Mucosa of rectum (tissue), 2 donors: ENCODE results near the gene DYNLRB2.

Experiments
- H3K27ac ChIP-seq, 2 donors: one replicate each; pipeline ENCODE4 v1.7.0; 2013; ENCODE audit warnings: inconsistent platforms in 2 of 2, low read depth in 2 of 2, low read length in 2 of 2
- H3K27me3 ChIP-seq, 2 donors: one replicate each; pipeline ENCODE4 v1.7.0; 2013; ENCODE audit warnings: low read length in 2 of 2; ENCODE audit not compliant: control insufficient read depth in 2 of 2, insufficient read depth in 2 of 2
- H3K36me3 ChIP-seq, 2 donors: one replicate each; pipeline ENCODE4 v1.7.0; 2013; ENCODE audit warnings: low read length in 2 of 2; ENCODE audit not compliant: control insufficient read depth in 2 of 2, insufficient read depth in 2 of 2
- H3K4me1 ChIP-seq, 2 donors: one replicate each; pipeline ENCODE4 v1.7.0; 2013; ENCODE audit warnings: low read length in 2 of 2, mild to moderate bottlenecking in 1 of 2; ENCODE audit not compliant: control insufficient read depth in 2 of 2, insufficient read depth in 2 of 2
- H3K4me3 ChIP-seq, 2 donors: one replicate each; pipeline ENCODE4 v1.7.0; 2013; ENCODE audit warnings: low read length in 2 of 2
- H3K9ac ChIP-seq, 2 donors: one replicate each; pipeline ENCODE4 v1.7.0; 2013; ENCODE audit warnings: low read length in 2 of 2, low read depth in 1 of 2, mild to moderate bottlenecking in 1 of 2
- H3K9me3 ChIP-seq, 2 donors: one replicate each; pipeline ENCODE4 v1.7.0; 2013; ENCODE audit warnings: low read length in 2 of 2; ENCODE audit not compliant: control insufficient read depth in 2 of 2
- donor health status: healthy.
- donor health status: Normal muscosa, but diverticular disease.

DYNLRB2 gene

DNA sequence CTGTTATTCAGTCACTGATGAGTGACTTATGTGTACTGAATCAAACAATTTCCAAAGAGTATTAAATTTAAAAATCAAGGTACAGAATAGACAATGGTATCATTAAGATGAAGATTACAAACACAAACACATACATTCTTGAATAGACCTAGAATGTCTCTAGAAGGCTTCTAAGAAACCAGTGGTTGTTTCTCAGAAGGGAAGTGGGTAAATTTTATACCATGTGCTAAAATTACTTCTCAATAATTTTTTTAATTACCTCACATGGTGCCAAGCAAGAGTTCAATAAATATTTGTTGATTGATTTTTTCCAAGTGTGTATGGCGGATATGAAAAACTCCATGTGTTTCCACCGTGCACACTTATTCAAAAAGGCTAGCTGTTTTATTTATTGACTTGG, 6.4 kb downstream of the DYNLRB2 start:
- Histone ChIP-seq H3K27ac (no peak overlapping the region), H3K36me3 (no peaks in the 10 kb centered on the region), H3K9ac (no peak overlapping the region), H3K9me3 (no peaks in the 10 kb centered on the region), H3K4me1 (no peaks in the 10 kb centered on the region), H3K27me3 (no peaks in the 10 kb centered on the region), H3K4me3 (no peak overlapping the region)

DNA sequence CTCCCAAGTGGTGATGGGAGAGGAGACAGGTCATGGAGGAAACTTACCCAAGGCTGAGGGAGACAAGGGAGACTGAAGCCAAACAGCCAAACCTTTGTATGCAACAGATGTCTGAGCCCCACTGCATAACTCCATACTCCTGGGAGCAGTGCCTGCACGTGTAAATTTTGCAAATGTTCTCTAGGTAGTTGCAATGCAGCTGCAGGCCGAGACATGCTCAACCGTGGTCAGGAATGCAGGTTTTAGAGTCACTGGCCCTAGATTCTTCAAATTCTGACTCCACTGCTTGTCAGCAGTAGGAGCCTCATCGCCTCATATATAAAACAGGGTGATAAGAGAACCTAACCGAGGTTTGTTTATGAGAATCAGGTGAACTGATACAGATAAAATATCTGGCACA, 11.5 kb downstream of the DYNLRB2 start:
- H3K36me3 ChIP-seq = no peaks in the 10 kb centered on the region
- H3K4me1 ChIP-seq = peaks cover 0 to 4% of the 10 kb centered on the region in 2 donors
- H3K4me3 ChIP-seq = no peak overlapping the region
- no peak overlapping the region for H3K27ac ChIP-seq
- H3K9ac ChIP-seq = no peak overlapping the region
- H3K9me3 ChIP-seq = no peaks in the 10 kb centered on the region
- H3K27me3 ChIP-seq = peaks cover 0 to 2% of the 10 kb centered on the region in 2 donors

DNA sequence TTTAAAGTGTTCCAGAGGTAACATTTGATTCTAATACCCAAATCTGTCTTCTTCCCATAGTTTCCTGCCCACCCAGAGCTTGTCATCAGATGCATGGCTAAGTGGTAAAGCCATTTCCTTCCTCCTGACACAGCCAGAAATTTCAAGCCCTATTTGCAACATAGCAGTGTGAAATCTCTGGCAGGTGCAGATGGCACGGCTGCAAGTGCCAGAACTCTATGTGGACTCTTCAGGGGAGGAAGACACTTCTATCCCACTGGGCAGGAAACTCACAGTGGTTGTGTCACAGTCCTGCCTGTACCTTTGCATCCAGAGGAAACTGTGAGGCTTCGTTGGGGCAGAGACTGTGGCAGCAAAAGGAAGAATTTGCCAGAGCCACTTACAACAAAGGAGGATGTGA, 13.2 kb downstream of the DYNLRB2 start:
- Histone ChIP-seq H3K36me3 (no peaks in the 10 kb centered on the region), H3K9ac (no peak overlapping the region), H3K27me3 (peaks cover 0 to 2% of the 10 kb centered on the region in 2 donors), H3K9me3 (no peaks in the 10 kb centered on the region), H3K4me1 (peaks cover 0 to 4% of the 10 kb centered on the region in 2 donors), H3K4me3 (no peak overlapping the region), H3K27ac (no peak overlapping the region)

DNA sequence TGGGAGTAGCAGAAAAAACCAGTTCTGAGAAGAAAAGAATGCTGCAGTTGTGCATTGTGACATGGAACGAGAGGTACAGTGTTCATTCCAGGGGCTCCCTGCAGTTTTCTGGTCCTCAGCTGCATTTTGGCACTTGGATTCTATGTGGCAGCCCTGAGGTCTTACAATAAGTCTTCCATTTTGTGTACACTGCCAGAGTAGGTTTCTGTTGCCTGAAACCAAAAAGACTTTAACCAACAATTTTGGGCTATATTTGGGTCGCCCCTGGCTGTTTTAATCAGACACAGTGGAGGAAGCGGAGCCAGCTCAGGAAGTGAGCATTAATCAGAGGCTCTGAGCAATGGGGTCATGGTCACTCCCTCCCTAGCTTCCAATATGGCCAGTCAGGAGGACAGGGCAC, 15.7 kb downstream of the DYNLRB2 start:
- Histone ChIP-seq H3K9ac (no peak overlapping the region), H3K27ac (no peak overlapping the region), H3K27me3 (peaks cover 0 to 2% of the 10 kb centered on the region in 2 donors)

DNA sequence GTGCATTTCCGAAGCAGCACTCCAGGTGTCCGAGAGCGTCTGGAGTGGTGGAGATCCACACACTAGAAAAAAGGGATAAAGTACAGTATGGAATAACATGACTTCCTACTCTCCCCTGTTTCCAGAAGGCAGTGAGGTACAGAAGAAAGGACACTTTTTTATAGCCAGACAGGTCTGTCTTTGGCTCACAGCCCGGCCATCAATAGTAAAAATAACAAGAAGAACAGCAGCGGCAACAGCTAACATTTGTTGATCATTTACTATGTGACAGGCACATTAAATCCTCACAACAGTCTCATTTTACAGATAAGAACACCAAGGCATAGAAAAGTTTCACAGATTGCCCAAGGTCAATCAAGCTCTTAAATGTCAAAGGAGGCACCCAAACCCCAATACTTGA, 16.2 kb downstream of the DYNLRB2 start:
- no peak overlapping the region for H3K4me3 ChIP-seq
- peaks cover 0 to 4% of the 10 kb centered on the region in 2 donors for H3K4me1 ChIP-seq
- H3K9ac ChIP-seq = no peak overlapping the region
- H3K27ac ChIP-seq = no peak overlapping the region
- no peaks in the 10 kb centered on the region for H3K9me3 ChIP-seq
- H3K27me3 ChIP-seq = peaks cover 0 to 2% of the 10 kb centered on the region in 2 donors
- no peaks in the 10 kb centered on the region for H3K36me3 ChIP-seq

More for the DNA sequence above, 15.7 kb downstream of the DYNLRB2 start:
- no peaks in the 10 kb centered on the region for H3K36me3 ChIP-seq
- peaks cover 0 to 4% of the 10 kb centered on the region in 2 donors for H3K4me1 ChIP-seq
- no peak overlapping the region for H3K4me3 ChIP-seq
- H3K9me3 ChIP-seq = no peaks in the 10 kb centered on the region

DNA sequence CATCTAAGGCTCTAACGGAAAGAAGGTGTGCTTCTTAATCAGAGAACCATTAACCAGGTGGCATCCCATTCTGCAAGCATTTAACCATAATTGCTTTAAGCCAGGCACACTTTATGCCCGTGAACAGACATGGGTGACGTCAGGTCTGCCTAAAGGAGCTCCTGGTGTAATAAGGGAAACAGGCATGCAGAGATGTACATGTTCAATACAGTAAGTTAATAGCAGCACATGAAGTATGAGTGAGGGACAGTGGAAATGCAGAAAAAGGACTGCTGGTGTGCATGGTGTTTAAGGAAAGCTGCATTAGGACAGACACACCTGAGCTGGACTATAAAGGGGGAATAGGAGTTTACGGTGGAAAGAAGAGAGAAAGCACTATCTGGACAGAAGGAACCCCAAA, 18.6 kb downstream of the DYNLRB2 start:
- Histone ChIP-seq H3K27me3 (peaks cover 0 to 2% of the 10 kb centered on the region in 2 donors), H3K9ac (no peak overlapping the region), H3K27ac (no peak overlapping the region), H3K4me1 (peaks cover 0 to 4% of the 10 kb centered on the region in 2 donors), H3K9me3 (no peaks in the 10 kb centered on the region), H3K36me3 (no peaks in the 10 kb centered on the region), H3K4me3 (no peak overlapping the region)

DNA sequence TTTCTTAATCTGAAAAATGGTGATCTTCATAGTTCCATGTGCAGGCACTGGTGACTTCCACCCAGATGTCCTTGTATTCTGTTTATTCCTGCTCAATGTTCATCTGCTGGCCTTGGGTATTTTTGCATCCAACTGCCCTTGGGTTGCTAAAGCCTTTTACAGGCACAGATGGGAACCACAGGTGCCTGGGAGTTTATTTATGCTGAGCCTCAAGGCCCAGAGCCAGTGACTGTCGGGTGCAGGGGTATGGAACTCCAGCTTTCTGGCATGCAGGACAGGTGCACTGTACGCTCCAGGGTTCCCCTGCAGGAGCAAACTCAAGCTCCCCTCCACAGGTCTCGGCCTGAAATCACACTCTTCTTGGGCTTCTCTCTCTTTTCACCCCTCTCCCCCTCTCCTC, 22.3 kb downstream of the DYNLRB2 start:
- H3K27ac ChIP-seq = no peak overlapping the region
- no peaks in the 10 kb centered on the region for H3K27me3 ChIP-seq
- no peak overlapping the region for H3K9ac ChIP-seq
- H3K4me3 ChIP-seq = no peak overlapping the region
- no peaks in the 10 kb centered on the region for H3K36me3 ChIP-seq
- no peaks in the 10 kb centered on the region for H3K4me1 ChIP-seq
- H3K9me3 ChIP-seq = no peaks in the 10 kb centered on the region

DNA sequence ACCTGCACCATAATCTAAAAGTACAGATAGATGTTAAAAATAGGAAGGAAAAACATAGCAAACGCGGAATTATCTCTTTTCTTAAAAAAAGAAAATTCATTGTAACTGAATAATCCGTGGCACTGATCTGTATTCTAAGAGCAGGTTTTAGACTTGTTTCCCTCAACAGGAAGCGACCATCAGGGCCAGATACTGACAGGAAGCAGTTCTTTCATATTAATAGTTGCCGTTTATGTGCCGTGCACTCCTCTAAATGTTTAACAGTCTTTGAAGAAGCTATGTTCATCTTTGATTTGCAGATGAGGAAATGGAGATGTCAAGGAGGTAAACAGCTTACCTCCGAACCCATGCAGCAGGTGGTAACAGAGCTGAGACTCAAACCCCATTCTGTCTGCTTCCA, 23.6 kb downstream of the DYNLRB2 start:
- H3K4me3 ChIP-seq = no peak overlapping the region
- H3K27me3 ChIP-seq = peaks cover 0 to 2% of the 10 kb centered on the region in 2 donors
- H3K9me3 ChIP-seq = no peaks in the 10 kb centered on the region
- H3K9ac ChIP-seq = no peak overlapping the region
- no peak overlapping the region for H3K27ac ChIP-seq
- H3K36me3 ChIP-seq = no peaks in the 10 kb centered on the region
- no peaks in the 10 kb centered on the region for H3K4me1 ChIP-seq

DNA sequence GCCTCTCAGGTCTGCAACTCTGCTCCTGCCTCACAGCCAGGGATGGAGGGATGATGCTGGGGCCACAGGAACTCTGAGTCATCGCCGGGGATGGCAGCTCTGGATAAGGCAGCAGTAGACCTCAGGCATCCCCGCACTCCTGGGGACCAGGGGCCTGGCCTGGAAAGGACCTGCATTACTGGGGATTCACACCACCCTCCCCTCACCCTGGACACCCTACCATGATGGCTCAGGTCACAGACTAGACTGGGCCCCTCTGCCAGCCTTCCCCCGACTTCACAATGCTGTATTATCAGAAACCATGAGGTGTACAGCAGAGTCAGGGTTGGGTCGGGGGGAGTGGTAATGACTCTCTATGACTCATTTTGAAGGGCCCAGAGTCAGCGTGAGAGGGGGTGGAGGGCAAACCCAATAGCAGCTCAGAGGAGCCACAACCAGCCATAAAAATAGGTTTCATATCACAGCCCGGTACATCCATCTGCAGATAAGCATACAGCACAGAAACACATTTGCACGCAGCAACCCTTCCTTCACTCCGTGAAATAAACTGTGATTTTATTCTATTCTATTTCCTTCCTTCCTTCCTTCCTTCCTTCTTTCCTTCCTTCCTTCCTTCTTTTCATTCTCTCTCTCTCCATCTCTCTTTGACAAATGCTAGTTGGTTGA, 28.8 kb downstream of the DYNLRB2 start:
- Histone ChIP-seq H3K36me3 (no peaks in the 10 kb centered on the region), H3K27me3 (peaks cover 0 to 3% of the 10 kb centered on the region in 2 donors), H3K4me1 (no peaks in the 10 kb centered on the region), H3K9me3 (no peaks in the 10 kb centered on the region), H3K9ac (no peak overlapping the region), H3K27ac (no peak overlapping the region), H3K4me3 (no peak overlapping the region)

DNA sequence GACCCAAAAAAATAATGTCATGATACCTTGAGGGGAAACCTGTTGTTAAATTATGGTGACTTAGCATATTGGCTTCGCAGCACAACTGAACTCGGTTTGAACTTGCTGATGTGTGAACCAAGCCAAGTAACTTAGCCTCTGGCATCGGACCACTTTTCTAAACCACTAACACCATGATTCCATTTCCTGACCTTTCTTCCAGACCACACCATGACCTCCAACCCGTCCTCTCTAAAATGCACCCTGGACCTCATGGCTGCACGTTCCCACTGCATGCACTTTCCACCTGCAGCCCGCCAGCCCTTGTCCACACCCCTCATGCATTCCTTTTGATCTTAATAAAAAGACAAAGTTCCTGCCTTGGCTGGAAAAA, 29.3 kb downstream of the DYNLRB2 start:
- H3K4me1 ChIP-seq = no peaks in the 10 kb centered on the region
- peaks cover 0 to 3% of the 10 kb centered on the region in 2 donors for H3K27me3 ChIP-seq
- H3K36me3 ChIP-seq = no peaks in the 10 kb centered on the region
- no peaks in the 10 kb centered on the region for H3K9me3 ChIP-seq
- H3K9ac ChIP-seq = no peak overlapping the region
- no peak overlapping the region for H3K27ac ChIP-seq
- no peak overlapping the region for H3K4me3 ChIP-seq
